HL-60/S4 (cell line): ENCODE results near the gene GLB1L2.

Experiments
- in situ Hi-C: fragments of 300-500 bp; cut with MboI; formaldehyde crosslinking; loops from 2 replicates; pipeline ENCODE4 v1.14.3; 2022; ENCODE audit warnings: low sequenced_read_pairs

The GLB1L2 gene

DNA sequence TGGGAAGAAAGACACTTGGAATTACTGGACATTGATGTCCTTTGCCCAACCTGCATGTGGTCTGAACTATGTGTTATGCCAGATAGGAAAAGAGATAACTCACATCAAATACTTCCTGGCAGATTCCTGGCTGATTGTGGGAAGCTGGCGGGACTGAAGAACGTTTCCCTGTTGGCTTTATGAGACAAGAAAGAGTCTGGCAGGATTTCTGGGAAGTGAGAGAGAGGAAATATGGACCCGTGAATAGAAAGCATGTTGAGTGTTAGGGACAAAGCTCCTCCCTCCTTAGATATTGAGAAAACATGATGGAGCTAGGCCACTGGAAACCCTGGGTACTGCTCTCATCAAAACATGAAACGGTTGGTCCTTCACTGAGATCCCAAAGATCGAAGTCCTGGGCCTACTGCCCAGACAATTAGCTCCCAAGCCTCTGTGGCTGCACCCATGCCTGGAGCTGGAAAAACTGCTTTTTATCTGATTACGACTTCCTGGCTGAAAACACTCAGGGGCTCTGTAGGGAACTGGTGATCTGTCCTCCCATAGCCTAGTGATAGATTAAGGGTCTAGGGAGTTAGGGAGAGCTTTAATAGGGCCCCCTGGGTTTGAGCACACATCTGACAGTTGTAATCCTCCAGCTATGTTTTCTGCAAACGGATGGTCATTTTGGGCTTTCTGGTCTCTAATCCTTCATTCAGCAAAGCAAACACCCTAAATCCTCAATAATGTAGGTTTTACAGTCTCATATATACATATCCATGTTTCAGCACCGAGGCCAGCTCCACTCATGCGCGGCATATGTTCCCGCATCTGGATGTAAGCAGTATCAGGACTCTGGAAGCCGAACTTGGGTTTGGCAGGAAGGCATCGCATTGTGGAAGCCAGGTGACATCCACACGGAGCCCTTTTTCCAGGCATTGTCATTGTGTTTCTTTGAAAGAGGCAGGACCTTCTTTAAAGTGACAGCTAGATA lies 86.4 kb downstream of the GLB1L2 start:
- in situ Hi-C loops: no loop called here

- in situ Hi-C loops: no loop called here
Measured at GRCh38 chr11:134423106-134423505, 91.3 kb downstream of the GLB1L2 start.

GRCh38 chr11:134425413-134425812 lies 93.6 kb downstream of the GLB1L2 start:
- in situ Hi-C loops: no loop called here
